ENCODE results near the gene ELAC1.

The ELAC1 gene

GRCh38 chr18:50982802-50983179, 15.0 kb downstream of the ELAC1 start:
- DNase-seq (ENCODE audit: low read depth in 1 of 2, low spot score in 1 of 2), result no peak
- Histone ChIP-seq H3K27ac (replicated peaks) (no peak overlapping the region), H3K27me3 (ENCODE audit: insufficient read depth, poor library complexity, severe bottlenecking) (no peaks in the 10 kb centered on the region), H3K4me3 (replicated peaks; ENCODE audit: insufficient read depth, low read length) (no peak overlapping the region)
- peak; percentile 55 for TF ChIP-seq REST (IDR thresholded peaks at IDR 0.05; ENCODE audit: insufficient replicate concordance, low read depth)
- TF ChIP-seq SPI1 (IDR thresholded peaks at IDR 0.05; ENCODE audit: borderline replicate concordance, low read depth), result no peak
- TF ChIP-seq CTCF (IDR thresholded peaks at IDR 0.05; ENCODE audit: insufficient read depth, low read length), result no peak

DNA sequence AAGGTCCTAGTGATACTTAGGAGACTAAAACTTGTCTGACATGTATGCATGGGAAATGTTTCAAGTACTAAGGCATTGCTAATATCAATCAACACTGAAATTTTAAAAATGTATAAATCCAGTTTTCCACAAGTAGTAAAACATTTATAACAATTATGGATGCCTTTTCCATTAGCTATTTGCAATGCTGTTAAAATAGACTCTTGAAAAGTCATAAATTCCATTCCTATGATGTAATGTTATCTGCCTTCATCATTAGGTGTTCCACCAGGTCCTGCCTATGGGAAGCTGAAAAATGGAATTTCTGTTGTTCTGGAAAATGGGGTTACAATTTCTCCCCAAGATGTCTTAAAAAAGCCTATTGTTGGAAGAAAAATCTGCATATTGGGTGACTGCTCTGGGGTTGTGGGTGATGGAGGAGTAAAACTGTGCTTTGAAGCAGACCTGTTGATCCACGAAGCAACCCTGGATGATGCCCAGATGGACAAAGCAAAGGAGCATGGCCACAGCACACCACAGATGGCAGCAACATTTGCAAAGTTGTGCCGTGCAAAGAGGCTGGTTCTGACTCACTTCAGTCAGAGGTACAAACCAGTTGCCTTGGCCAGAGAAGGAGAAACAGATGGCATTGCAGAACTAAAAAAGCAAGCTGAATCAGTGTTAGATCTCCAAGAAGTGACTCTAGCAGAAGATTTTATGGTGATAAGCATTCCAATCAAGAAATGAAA, 18.7 kb downstream of the ELAC1 start:
- TF ChIP-seq REST (IDR thresholded peaks at IDR 0.05; ENCODE audit: insufficient replicate concordance, low read depth) (no peak), GABPA (IDR thresholded peaks at IDR 0.05; ENCODE audit: low read depth) (no peak), CTCF (IDR thresholded peaks at IDR 0.05; ENCODE audit: insufficient read depth, low read length) (no peak), POLR2AphosphoS5 (IDR thresholded peaks at IDR 0.05; ENCODE audit: low read depth) (no peak)
- H3K27ac ChIP-seq (replicated peaks), result no peak overlapping the region
- no peaks in the 10 kb centered on the region for H3K27me3 ChIP-seq (ENCODE audit: insufficient read depth, poor library complexity, severe bottlenecking)
- no peak overlapping the region for H3K4me3 ChIP-seq (replicated peaks; ENCODE audit: insufficient read depth, low read length)
- no peak for DNase-seq (ENCODE audit: low read depth in 1 of 2, low spot score in 1 of 2)

DNA sequence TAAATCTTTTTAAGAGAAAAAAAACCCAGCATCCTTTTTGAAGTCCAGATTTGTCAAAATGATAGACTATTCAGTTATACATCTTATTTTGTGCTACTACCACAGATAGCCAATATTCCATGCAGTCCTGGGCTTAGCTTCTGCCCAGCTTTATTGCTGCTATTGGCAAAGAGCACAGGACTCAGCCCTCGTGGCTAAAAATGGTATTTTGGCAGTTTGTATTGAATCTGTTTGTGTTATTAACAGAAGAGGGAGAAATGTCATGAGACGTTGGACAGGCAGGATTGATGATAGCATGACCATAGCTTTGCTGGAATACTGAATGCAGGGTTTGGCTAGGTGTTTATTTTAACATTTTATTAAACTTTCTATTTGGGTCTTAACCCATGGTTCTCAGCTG, 19.4 kb downstream of the ELAC1 start:
- Histone ChIP-seq H3K27ac (replicated peaks) (no peak overlapping the region), H3K4me3 (replicated peaks; ENCODE audit: insufficient read depth, low read length) (no peak overlapping the region), H3K27me3 (ENCODE audit: insufficient read depth, poor library complexity, severe bottlenecking) (no peaks in the 10 kb centered on the region)
- TF ChIP-seq REST (IDR thresholded peaks at IDR 0.05; ENCODE audit: insufficient replicate concordance, low read depth) (no peak), SPI1 (IDR thresholded peaks at IDR 0.05; ENCODE audit: borderline replicate concordance, low read depth) (no peak)
- no peak for DNase-seq (ENCODE audit: low read depth in 1 of 2, low spot score in 1 of 2)

All from HL-60 (cell line).